Muscle of leg (tissue), 11 donors: ENCODE measurements around the gene SERGEF. TPM values are rescaled to one million over a fixed set of nuclear protein-coding genes. Genes with fewer than 3 reads are reported as not detected.
"Not testable (repeated sequence)": the region's sequence is repeated elsewhere in the genome, so short reads cannot be mapped to it uniquely, and the experiment has no call there.

Source experiments
- DNase-seq: peaks from one replicate; pipeline ENCODE4 v3.0.0; 2013
- H3K27ac ChIP-seq: one replicate; pipeline ENCODE4 v1.5.1; 2013; ENCODE audit warnings: mild to moderate bottlenecking, low read length, control low read depth
- H3K27me3 ChIP-seq: one replicate; pipeline ENCODE4 v1.6.1; 2013; ENCODE audit warnings: low read length; ENCODE audit not compliant: control insufficient read depth, insufficient read depth
- H3K36me3 ChIP-seq: one replicate; pipeline ENCODE4 v1.6.1; 2013; ENCODE audit warnings: low read length; ENCODE audit not compliant: control insufficient read depth, insufficient read depth
- H3K4me1 ChIP-seq: one replicate; pipeline ENCODE4 v1.6.1; 2013; ENCODE audit warnings: low read length; ENCODE audit not compliant: control insufficient read depth, insufficient read depth
- H3K4me3 ChIP-seq: one replicate; pipeline ENCODE4 v1.5.1; 2013; ENCODE audit warnings: low read length, control low read depth
- H3K9me3 ChIP-seq: replicated peaks from 2 replicates; pipeline ENCODE4 v1.6.1; 2013; ENCODE audit warnings: low read depth, low read length; ENCODE audit not compliant: control insufficient read depth
- WGBS: methylation state at CpG from one replicate; pipeline ENCODE4 v1.1.5; 2013; ENCODE audit warnings: missing lambda C conversion rate; ENCODE audit not compliant: insufficient coverage; 5-methylcytosine and 5-hydroxymethylcytosine counted together
- polyA plus RNA-seq, 8 donors: library from polyadenylated mRNA; unstranded; fragments of 120-200 nt; gene quantifications; one replicate each; pipeline versions ENCODE4 v1.2.1 to v1.2.3, GENCODE V29; 2013; ENCODE audit warnings: inconsistent platforms in 1 of 8, low replicate concordance in 1 of 8; ENCODE audit not compliant: insufficient read length in 8 of 8, insufficient read depth in 1 of 8
- total RNA-seq: library from RNA; stranded (reverse); fragments of 120-200 nt; gene quantifications from one replicate; pipeline ENCODE4 v1.2.4, GENCODE V29; 2013

SERGEF gene
- total and polyA plus RNA-seq, 9 donors: 8.8 to 15.7 (median 11.9) TPM

GRCh38 chr11:17875891-17876290, 137.0 kb downstream of the SERGEF start:
- Histone ChIP-seq H3K9me3 (no peaks in the 10 kb centered on the region), H3K4me1 (peaks cover 3% of the 10 kb centered on the region), H3K36me3 (no peaks in the 10 kb centered on the region), H3K27ac (no peak overlapping the region), H3K27me3 (no peaks in the 10 kb centered on the region), H3K4me3 (no peak overlapping the region)
- no peak for DNase-seq

- no peak overlapping the region for H3K27ac ChIP-seq
- H3K4me3 ChIP-seq: no peak overlapping the region
- DNase-seq: no peak
- peaks cover 3% of the 10 kb centered on the region for H3K4me1 ChIP-seq
- no peaks in the 10 kb centered on the region for H3K36me3 ChIP-seq
- no peaks in the 10 kb centered on the region for H3K27me3 ChIP-seq
- H3K9me3 ChIP-seq: peaks cover 2% of the 10 kb centered on the region
- 38% methylated on average over 2 of the region's 2 CpGs for WGBS
These were observed 139.3 kb downstream of the SERGEF start for GRCh38 chr11:17873586-17873985.

GRCh38 chr11:17868398-17868797, 144.4 kb downstream of the SERGEF start:
- not testable (repeated sequence) for H3K4me3 ChIP-seq, H3K9me3 ChIP-seq, H3K4me1 ChIP-seq, DNase-seq, H3K36me3 ChIP-seq, H3K27me3 ChIP-seq, H3K27ac ChIP-seq
- WGBS: 100% methylated on average over 2 of the region's 3 CpGs

- Histone ChIP-seq H3K27me3 (no peaks in the 10 kb centered on the region), H3K36me3 (no peaks in the 10 kb centered on the region), H3K9me3 (peaks cover 5% of the 10 kb centered on the region), H3K4me3 (no peak overlapping the region), H3K4me1 (peaks cover 2% of the 10 kb centered on the region), H3K27ac (no peak overlapping the region)
- no peak for DNase-seq
- 72% methylated on average over 3 of the region's 3 CpGs for WGBS
These were observed 145.5 kb downstream of the SERGEF start for GRCh38 chr11:17867341-17867740.

DNA sequence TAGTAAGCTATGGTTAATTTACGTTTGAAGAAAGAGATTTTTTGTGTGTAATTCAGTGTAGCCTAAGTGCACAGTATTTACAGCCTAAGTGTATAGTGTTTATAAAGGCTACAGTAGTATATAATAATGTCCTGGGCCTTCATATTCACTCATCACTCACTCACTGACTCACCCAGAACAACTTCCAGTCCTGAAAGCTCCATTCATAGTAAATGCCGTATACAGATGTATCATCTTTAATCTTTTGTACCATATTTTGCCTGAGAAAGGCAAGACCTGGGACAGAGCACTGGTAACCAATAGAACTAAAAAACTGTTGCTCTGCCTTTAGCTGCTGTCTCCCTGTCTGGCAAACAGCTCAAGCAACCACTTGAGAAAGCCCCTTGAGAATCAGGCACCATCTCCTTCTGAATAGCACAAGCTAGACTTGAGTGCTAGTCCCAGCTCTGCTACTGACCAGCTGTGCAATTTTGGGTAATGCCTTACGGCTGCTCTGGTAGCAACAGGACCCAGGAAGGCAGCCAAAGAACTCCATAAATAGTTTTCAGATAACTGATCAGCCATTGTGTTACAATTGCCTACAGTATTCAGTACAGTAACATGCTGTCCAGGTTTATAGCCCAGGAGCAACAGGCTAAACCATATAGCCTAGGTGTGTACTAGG, 146.9 kb downstream of the SERGEF start:
- Histone ChIP-seq H3K4me3 (no peak overlapping the region), H3K4me1 (peaks cover 2% of the 10 kb centered on the region), H3K36me3 (no peaks in the 10 kb centered on the region), H3K27ac (no peak overlapping the region), H3K9me3 (peaks cover 5% of the 10 kb centered on the region), H3K27me3 (no peaks in the 10 kb centered on the region)
- 50% methylated on average over 2 of the region's 3 CpGs for WGBS
- DNase-seq: no peak

GRCh38 chr11:17864478-17864941, 148.3 kb downstream of the SERGEF start:
- no peak for DNase-seq
- no peaks in the 10 kb centered on the region for H3K27me3 ChIP-seq
- peaks cover 2% of the 10 kb centered on the region for H3K4me1 ChIP-seq
- WGBS: 12% methylated on average over 3 of the region's 3 CpGs
- H3K4me3 ChIP-seq: no peak overlapping the region
- no peak overlapping the region for H3K27ac ChIP-seq
- H3K36me3 ChIP-seq: no peaks in the 10 kb centered on the region
- H3K9me3 ChIP-seq: peaks cover 5% of the 10 kb centered on the region

GRCh38 chr11:17861036-17861755, 151.7 kb downstream of the SERGEF start:
- Histone ChIP-seq H3K36me3 (no peaks in the 10 kb centered on the region), H3K4me3 (no peak overlapping the region), H3K9me3 (no peaks in the 10 kb centered on the region), H3K27me3 (no peaks in the 10 kb centered on the region), H3K4me1 (peaks cover 2% of the 10 kb centered on the region), H3K27ac (no peak overlapping the region)
- no peak for DNase-seq
- 94% methylated on average over 2 of the region's 5 CpGs for WGBS

- Histone ChIP-seq H3K9me3 (no peaks in the 10 kb centered on the region), H3K4me3 (no peak overlapping the region), H3K27me3 (no peaks in the 10 kb centered on the region), H3K4me1 (no peaks in the 10 kb centered on the region), H3K36me3 (no peaks in the 10 kb centered on the region), H3K27ac (no peak overlapping the region)
- no peak for DNase-seq
- no CpG with 5 or more reads among the region's 2 CpGs for WGBS
These were observed 153.3 kb downstream of the SERGEF start for GRCh38 chr11:17859552-17859951.

DNA sequence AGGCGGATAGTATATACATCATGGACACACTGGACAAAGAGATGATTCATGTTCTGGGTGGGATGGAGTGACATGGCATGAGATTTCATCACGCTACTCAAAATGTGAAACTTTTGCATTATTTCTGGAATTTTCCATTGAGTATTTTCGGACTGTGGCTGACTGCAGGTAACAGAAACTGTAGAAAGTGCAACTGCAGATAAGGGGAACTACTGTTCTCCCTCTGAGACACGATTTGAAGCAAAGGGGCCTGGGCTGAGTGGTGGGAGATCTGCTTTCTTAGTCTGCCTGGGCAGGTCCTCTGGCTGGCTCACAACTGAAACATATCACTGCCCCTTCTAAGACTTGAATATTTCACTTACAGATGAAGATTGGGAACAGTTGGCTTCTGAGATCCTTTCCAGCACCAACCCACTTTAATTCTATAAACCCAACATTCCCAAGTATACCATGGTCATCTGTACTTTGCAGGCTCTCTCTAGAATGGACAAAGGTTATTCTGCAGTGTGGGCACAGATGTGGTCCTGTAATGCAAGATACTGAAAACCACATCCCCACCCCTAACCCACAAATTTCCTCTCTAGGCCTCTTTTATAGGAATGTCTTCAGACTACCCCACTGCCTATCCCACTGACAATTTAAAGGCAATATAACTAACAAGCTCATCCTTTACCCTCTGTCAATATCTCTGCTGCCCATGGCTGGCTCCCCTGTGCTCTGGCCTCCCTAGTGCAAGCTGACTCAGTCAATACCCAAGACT, 157.1 kb downstream of the SERGEF start:
- no peaks in the 10 kb centered on the region for H3K27me3 ChIP-seq
- no peak for DNase-seq
- no peak overlapping the region for H3K27ac ChIP-seq
- no peak overlapping the region for H3K4me3 ChIP-seq
- no peaks in the 10 kb centered on the region for H3K4me1 ChIP-seq
- WGBS: 80% methylated on average over 2 of the region's 4 CpGs
- no peaks in the 10 kb centered on the region for H3K9me3 ChIP-seq
- H3K36me3 ChIP-seq: no peaks in the 10 kb centered on the region

DNA sequence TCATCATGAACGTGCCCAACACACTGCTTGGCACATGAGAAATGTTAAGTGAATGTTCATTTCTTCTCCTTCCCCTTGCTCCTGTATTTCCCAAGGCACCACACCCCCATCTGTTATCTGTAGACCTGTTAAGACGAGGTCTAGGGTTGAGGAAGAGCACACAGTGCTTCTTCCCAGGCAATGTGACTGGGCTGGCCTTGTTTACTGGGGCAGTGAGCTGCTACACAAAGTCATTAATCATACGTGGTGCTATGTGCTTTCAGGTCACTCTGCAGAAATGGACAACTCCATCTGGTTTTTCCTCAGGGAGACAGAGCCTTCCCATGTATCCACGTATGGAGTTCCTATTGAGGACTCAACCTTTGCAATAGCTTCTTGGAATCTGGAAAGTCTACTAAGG, 159.6 kb downstream of the SERGEF start:
- no peak overlapping the region for H3K27ac ChIP-seq
- 68% methylated on average over 3 of the region's 4 CpGs for WGBS

More for the DNA sequence above, 159.6 kb downstream of the SERGEF start:
- Histone ChIP-seq H3K27me3 (no peaks in the 10 kb centered on the region), H3K9me3 (no peaks in the 10 kb centered on the region), H3K4me3 (no peak overlapping the region), H3K36me3 (no peaks in the 10 kb centered on the region), H3K4me1 (no peaks in the 10 kb centered on the region)
- DNase-seq: no peak
